PC-3 (cell line): ENCODE results near the gene ARHGEF4.

Source experiments
- EZH2 ChIP-seq: fragments of 300-600 bp; sonication (generic); IDR thresholded peaks from one replicate; pipeline ENCODE4 v1.6.1; 2017; ENCODE audit warnings: antibody characterized with exemption, mild to moderate bottlenecking, low read length; ENCODE audit not compliant: unreplicated experiment
- TF ChIP-seq, protein P1 (sequence below): fragments of 300-600 bp; sonication (generic); conservative IDR thresholded peaks from 2 replicates; pipeline ENCODE4 v1.5.1; 2017; ENCODE audit warnings: antibody characterized with exemption, low read depth, mild to moderate bottlenecking, low read length

DNA sequence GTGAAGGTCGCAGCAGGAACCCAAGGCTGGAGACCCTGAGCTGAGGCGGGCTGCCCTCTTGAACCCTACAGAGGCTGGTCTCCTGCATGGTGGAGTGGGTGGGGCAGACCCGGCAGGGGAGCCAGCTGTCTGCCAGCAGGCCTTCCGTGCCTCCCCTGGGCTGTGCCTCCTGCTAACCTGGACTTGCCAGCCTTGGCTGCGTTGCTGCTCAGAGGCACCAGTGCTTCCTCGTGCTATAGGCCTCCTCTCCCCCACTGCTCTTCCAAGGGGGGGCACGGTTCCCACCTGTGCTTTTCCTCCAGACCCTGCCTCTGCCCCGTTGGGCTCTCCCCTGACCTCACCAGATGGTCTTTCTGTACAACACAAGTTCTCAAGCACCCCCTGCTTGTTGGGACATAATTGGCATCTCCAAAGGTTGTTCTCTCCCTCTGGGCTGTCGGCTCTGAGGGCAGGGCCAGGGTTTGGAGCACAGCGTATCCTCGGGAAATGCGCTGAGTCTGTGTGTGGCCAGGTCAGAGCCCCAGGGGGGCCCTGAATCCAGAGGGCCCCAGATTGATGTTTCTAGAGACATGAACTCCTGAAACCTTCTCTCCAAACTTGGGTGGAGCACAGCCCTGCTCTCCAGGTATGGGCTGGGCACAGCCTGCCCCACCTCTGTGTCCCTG is 6.7 kb downstream of the ARHGEF4 start:
- no peak for TF ChIP-seq EZH2
- TF ChIP-seq, protein P1, sequence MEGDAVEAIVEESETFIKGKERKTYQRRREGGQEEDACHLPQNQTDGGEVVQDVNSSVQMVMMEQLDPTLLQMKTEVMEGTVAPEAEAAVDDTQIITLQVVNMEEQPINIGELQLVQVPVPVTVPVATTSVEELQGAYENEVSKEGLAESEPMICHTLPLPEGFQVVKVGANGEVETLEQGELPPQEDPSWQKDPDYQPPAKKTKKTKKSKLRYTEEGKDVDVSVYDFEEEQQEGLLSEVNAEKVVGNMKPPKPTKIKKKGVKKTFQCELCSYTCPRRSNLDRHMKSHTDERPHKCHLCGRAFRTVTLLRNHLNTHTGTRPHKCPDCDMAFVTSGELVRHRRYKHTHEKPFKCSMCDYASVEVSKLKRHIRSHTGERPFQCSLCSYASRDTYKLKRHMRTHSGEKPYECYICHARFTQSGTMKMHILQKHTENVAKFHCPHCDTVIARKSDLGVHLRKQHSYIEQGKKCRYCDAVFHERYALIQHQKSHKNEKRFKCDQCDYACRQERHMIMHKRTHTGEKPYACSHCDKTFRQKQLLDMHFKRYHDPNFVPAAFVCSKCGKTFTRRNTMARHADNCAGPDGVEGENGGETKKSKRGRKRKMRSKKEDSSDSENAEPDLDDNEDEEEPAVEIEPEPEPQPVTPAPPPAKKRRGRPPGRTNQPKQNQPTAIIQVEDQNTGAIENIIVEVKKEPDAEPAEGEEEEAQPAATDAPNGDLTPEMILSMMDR = no peak
